ENCODE measurements around the gene OBSCN. TPM values are rescaled to one million over a fixed set of nuclear protein-coding genes. Genes with fewer than 3 reads are reported as not detected.
A peak's percentile ranks its signal among the peaks of the same experiment; 100 is the strongest.
"Not testable (repeated sequence)": the region's sequence is repeated elsewhere in the genome, so short reads cannot be mapped to it uniquely, and the experiment has no call there.

The OBSCN gene
- total RNA-seq, 1 donor = 13.0 TPM

DNA sequence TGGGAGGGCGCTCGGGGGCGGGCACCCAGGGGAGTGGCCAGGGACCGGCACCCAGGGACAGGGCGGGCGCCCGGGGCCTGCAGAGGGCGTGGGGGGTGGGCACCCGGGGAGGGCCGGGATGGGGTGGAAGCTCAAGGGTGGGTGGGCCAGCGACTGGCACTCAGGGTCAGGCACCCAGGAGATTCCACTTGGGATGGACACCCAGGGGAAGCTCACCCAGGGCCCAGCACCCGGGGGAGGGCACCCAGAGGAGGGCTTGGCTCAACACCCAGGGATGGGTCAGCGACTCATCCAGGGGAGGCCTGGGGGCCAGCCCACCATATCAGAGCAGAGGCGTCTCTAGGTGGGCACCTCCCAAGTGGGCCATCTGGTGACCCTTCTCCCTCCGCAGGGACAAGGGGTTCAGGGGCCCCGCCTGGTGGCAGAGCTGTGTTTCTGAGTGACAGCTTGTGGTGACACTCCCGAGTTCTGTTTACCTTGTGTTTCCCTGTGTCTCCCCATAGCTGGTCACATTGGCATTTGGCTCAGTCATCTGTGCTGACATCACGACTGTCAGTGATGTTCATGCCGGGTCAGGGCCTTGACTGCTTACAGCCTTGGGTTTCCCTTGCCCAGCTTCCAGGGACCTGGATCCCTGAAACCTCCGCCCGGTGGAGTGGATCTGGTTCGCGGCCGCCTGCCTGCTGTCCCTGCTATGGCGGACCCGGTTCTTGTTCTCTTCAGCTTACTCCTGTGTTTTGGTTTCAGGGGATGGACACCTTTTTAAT is 41.5 kb upstream of the OBSCN start:
- TF ChIP-seq, protein P1, sequence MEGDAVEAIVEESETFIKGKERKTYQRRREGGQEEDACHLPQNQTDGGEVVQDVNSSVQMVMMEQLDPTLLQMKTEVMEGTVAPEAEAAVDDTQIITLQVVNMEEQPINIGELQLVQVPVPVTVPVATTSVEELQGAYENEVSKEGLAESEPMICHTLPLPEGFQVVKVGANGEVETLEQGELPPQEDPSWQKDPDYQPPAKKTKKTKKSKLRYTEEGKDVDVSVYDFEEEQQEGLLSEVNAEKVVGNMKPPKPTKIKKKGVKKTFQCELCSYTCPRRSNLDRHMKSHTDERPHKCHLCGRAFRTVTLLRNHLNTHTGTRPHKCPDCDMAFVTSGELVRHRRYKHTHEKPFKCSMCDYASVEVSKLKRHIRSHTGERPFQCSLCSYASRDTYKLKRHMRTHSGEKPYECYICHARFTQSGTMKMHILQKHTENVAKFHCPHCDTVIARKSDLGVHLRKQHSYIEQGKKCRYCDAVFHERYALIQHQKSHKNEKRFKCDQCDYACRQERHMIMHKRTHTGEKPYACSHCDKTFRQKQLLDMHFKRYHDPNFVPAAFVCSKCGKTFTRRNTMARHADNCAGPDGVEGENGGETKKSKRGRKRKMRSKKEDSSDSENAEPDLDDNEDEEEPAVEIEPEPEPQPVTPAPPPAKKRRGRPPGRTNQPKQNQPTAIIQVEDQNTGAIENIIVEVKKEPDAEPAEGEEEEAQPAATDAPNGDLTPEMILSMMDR (IDR thresholded peaks at IDR 0.05; ENCODE audit: insufficient read depth, low read depth, low read length) = peak; percentile 39
- peak overlapping the region; percentile 70 for H3K4me3 ChIP-seq (ENCODE audit: low read depth, low read length)
- DNase-seq (ENCODE audit: low read depth) = peak; percentile 75

DNA sequence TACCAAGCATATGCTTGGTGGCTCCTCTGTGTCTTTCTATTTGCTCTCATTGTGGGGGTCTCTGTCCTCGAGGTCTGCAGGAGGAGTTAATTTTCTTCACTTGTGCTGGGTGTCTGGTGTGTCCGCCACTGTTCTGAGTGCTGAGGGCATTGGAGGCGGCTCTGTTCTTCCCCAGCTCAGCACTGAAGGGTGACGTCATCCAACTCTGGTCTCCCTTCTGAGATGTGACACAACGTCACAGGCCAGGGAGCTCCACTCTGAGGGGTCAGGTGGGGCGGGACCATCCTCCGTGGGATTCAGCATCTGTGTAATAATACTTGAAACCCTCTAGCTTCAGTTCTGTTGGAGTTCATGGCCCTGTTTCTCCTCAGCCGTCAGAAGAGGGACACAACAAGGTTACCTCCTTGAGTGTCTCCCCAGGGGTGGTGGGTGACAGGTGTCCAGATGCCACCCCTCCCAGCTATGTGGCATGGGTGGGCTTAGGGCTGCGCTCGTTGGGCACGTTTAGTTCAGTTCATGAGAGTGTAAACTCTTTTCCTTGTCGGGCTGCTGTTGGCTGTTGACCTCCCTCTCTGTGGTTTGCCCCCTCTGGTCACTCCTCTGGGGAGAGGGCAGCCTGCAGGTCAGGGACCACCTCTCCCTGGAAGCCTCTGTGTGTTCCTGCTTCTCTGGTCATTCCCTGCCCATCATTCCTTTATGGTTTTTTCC is 39.1 kb upstream of the OBSCN start:
- H3K4me3 ChIP-seq (ENCODE audit: low read depth, low read length) = no peak overlapping the region
- no peak for DNase-seq (ENCODE audit: low read depth)
- TF ChIP-seq, protein P1 (IDR thresholded peaks at IDR 0.05; ENCODE audit: insufficient read depth, low read depth, low read length) = no peak

DNA sequence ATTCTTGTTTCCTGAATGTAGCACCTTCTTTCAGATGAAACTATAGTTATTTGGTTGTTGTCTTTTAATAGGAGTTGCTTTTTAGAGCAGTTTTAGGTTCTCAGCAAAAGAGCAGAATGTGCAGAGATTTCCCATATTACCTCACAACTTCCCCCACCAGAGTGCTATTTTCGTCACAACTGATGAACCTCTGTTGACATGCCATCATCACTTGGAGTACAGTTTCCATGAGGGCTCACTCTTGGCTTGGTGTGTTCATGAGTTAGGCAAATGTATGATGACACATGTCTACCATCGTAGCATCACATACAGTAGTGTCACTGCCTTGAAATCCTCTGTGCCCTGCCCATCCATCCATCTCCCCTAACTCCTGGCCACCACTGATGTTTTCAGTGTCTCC is 38.5 kb upstream of the OBSCN start:
- no peak overlapping the region for H3K4me3 ChIP-seq (ENCODE audit: low read depth, low read length)
- no peak for DNase-seq (ENCODE audit: low read depth)
- TF ChIP-seq, protein P1 (IDR thresholded peaks at IDR 0.05; ENCODE audit: insufficient read depth, low read depth, low read length) = no peak

DNA sequence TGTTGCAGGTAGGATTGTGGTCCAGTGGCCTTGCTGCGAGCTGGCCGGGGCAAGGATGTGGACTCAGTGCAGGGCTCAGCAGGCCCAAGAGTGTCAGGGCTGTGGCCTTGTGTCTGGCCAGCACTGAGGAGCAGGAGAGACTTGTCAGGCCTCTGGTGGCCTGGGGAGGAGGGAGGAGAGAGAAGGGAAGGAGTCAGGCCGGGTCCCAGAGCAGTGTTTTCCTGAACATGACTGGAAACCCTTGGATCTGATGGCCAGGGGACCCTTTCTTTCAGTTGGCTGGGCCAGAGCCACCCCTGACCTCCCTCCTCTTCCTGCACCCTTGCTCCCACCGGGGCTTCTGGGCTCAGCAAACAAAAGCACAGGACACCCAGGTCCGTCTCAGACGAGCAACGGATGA is 37.2 kb upstream of the OBSCN start:
- no peak overlapping the region for H3K4me3 ChIP-seq (ENCODE audit: low read depth, low read length)
- TF ChIP-seq, protein P1 (IDR thresholded peaks at IDR 0.05; ENCODE audit: insufficient read depth, low read depth, low read length) = no peak
- no peak for DNase-seq (ENCODE audit: low read depth)

DNA sequence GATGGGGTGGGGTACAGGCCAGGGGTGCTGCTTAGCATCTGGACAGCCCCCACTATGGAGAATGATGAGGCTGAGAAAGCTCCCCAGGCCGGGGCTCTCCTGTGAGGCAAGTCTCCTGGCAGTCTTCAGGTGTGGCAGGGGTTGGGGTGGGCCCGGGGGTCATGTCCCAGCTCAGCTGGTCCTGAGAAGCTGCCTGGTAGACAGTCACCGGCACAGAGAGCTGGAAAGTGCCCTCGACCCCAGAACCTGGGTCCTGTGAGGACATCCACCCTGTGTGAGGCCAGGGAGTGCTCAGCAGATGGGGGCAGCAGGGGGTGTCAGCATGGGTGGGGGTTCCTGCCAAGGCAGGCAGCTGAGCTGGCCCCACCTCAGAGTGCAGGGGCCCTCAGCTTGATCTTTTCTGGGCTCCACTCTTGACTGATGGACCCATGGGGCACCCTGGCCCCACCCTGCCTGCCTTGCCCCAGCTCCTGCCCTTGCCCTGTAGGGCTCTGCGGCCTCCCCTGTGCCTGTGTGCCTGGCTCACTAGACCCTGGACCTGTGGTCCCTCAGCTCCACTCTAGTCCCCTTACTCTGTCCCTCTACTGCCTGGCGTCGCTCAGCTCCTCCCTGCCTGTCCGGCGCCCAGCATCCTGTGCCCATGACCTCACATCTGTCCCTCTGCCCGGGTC is 36.5 kb upstream of the OBSCN start:
- no peak overlapping the region for H3K4me3 ChIP-seq (ENCODE audit: low read depth, low read length)
- no peak for DNase-seq (ENCODE audit: low read depth)
- TF ChIP-seq, protein P1 (IDR thresholded peaks at IDR 0.05; ENCODE audit: insufficient read depth, low read depth, low read length) = no peak

DNA sequence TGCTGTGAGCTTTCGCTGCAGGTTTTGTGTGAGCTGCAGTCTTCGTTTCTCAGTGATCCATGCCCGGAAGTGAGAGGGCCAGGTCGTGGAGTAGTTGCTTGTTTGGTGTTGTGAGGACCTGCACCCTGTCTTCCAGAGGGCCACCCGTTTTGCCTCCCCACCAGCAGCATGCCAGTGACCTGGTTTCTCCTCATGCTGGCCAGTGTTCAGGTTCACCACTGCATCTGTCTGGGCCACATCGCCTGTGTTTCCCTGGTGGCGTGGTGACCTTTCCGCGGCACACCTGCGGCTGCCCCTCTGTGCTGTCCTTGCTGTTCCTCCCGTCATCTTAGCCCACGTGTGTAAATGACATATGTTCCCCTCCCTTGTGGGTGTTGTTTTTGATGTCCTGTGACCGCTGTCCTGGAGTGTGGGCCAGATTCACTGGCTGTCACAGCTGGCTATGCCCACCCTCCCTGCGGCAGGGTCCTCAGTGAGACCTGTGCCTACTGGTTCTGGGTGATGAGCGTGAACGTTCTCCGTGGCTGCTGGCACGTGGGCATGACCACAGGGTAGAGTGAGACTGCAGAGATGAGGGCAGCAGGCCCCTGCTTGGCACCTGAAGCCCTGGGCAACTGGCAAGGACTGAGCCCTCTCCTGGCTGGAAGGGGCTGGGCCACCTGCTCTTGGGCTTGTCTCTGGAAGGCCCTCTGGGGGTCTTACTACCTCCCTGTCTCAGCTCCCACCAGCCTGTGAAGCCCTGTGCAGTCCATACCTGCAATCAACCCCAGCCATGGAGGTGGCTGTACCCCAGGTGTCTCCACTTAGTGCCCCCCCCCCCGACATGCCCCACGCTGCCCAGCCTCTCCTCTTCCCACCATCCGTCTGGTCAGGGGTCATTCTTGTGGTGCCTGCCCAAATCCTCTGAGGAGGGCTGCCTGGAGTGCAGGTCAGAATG is 35.0 kb upstream of the OBSCN start:
- H3K4me3 ChIP-seq (ENCODE audit: low read depth, low read length) = no peak overlapping the region
- no peak for DNase-seq (ENCODE audit: low read depth)
- TF ChIP-seq, protein P1 (IDR thresholded peaks at IDR 0.05; ENCODE audit: insufficient read depth, low read depth, low read length) = no peak

DNA sequence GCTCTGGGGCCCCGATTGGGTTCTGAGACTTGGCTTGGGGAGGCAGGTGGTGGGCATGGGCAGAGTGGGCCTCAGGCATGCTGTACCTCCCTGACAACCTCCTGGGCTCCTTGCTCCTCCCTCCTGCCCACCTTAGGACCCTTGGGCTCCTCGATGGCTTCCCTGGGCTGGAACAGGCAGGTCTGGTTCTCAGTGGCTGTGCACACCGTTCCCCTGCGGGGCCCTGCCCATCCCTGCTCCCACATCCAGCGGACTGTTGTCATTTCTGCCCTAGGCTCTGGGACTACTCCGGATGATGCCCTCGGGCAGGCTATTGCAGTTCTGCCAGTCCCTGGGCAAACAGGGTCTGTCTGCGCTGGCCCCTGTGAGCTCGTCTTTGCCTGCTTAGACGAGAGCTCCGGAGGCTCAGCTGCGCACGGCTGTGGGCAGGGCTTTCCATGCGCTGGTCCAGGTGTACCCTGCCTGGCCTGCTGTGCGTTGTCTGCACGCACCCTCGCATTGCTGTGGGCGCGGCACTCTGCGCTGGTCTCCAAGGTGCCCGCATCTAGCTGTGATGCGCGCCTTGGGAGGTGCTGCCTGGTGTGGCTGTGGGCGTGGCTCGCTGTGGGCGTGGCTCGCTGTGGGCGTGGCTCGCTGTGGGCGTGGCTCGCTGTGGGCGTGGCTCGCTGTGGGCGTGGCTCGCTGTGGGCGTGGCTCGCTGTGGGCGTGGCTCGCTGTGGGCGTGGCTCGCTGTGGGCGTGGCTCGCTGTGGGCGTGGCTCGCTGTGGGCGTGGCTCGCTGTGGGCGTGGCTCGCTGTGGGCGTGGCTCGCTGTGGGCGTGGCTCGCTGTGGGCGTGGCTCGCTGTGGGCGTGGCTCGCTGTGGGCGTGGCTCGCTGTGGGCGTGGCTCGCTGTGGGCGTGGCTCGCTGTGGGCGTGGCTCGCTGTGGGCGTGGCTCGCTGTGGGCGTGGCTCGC is 34.0 kb upstream of the OBSCN start:
- DNase-seq (ENCODE audit: low read depth) = peak; percentile 20
- H3K4me3 ChIP-seq (ENCODE audit: low read depth, low read length) = not testable (repeated sequence)
